ENCODE data around the gene CST3. TPM values are rescaled to one million over a fixed set of nuclear protein-coding genes. Genes with fewer than 3 reads are reported as not detected.

CST3 gene
- total RNA-seq, 1 donor from 2014 or later, result 284 TPM

DNA sequence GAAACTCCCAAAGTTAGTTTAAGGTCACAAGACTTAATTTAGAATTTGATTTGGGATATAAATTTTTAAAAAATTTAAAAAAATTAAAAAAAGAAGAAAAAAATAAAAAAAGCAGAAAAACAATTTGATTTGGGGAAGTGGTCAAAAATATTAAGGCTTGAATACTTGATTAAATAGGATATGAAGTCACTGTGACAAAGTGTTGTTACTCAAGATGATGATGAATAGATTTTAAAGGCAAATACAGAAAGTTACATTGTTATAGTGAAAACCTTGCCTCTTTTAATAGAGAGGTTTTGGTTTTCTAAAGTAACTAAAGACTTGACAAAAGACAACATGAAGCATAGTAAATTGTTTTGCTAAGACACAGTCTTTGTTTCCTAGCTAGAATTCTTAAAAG lies 39.3 kb downstream of the CST3 start:
- DNase-seq, result no peak

DNA sequence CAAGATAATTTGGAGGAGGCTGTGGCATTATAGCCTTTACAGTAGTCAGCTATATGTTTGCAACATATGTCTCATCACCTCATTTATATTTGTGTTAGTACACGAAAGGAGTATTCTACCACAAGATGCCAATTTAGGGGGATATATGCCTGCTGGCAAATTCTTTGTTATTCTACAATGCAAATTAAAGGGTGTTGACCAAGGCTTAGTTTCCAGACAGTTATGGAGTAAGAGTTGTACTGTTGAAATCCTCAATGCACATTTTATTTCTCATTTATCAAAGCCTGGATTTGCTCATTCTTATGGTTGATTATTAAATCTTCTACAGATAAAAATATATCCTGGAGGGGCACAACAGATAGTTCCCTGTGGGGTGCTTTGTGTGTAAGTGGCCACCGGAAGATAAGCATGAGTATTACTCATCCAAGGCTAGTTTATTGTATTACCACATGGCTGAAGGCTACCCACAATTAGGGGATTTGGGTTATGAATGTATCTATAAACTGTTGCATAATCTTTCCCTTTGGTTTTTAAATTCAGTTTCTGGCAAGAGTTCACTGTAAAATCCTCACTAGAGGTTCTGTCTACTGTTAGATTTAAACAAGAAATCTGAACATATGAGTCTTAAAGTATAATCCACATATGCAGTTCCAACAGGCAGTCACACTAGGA lies 41.0 kb downstream of the CST3 start:
- DNase-seq, result no peak

DNA sequence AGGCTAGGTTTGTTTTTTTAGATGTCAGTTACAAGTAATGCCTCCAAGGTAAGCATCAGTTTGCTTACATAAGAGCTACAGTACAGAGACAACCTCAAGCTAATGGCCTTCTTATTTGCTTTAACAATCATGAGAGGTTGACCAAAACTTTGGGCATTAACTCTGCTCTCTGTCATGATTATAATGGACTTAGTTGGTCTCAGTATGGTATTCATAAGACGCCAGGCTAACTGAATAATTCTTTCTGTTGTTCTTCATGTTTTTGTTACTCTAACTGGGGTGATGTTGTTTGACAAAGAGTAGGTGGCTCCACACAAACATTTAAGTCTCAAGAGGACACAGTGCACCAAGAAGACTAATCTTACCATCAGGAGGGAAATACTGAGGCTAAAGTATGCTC lies 41.8 kb downstream of the CST3 start:
- no peak for DNase-seq

DNA sequence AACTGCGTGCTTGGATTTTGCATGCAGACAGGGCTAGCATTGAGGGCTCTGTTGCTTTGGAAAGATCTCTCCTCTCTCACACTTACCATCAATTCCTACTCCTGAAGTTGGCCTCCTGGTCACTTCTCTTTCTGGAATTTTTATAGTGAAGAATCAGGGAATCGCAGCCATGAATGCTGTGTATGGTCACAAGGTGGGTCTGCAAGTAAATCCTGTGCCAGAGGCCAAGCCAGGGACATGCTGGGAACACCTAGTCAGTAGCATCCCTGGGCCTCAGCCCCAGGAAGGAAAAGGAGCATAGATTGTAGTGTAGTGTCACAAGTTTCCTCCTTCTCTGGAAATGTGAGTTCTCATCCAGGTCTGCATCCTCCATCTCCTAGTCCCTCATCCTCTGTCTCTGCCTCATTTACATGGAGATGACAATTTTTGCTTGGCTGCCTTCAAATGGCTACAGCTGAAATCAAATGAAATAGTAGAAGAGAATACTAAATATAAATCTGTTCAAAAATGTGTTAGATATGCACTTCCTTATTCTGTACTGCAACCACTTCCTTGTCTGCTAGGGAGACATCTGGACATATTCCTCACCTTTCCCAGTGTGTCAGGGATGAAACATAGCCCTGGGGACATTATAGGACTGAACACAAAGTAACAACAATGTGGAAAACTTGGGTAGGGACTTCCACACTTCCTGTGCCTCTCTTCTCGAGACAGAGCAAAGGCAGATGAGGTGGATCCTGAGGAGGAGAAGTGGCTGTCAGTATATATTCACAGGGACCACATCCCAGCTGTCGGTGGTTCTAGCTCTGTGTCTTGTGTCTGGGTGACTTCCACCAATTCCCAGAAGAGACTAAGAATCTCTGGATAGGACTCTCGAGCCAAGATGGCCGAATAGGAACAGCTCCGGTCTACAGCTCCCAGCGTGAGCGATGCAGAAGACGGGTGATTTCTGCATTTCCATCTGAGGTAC lies 49.0 kb downstream of the CST3 start:
- no peak for DNase-seq

DNA sequence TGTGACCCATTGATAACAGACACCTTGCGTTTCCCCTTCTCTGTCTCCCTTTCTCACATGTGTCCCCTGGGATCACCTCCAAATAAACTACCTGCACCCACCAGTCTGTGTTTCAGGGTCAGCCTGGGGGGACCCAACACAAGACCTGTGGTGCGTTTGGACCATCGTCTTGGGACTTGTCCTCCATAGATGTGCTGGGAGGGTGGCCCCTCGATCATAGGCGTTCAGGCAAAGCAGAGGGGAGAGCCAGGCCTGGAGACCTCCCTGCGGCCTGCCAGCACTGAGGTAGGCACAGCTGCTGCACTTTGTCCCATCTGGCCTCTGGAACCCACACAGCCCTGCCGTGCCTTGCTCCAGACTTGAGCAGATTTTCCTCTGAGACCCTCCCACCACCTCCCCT lies 50.1 kb downstream of the CST3 start:
- DNase-seq, result no peak

DNA sequence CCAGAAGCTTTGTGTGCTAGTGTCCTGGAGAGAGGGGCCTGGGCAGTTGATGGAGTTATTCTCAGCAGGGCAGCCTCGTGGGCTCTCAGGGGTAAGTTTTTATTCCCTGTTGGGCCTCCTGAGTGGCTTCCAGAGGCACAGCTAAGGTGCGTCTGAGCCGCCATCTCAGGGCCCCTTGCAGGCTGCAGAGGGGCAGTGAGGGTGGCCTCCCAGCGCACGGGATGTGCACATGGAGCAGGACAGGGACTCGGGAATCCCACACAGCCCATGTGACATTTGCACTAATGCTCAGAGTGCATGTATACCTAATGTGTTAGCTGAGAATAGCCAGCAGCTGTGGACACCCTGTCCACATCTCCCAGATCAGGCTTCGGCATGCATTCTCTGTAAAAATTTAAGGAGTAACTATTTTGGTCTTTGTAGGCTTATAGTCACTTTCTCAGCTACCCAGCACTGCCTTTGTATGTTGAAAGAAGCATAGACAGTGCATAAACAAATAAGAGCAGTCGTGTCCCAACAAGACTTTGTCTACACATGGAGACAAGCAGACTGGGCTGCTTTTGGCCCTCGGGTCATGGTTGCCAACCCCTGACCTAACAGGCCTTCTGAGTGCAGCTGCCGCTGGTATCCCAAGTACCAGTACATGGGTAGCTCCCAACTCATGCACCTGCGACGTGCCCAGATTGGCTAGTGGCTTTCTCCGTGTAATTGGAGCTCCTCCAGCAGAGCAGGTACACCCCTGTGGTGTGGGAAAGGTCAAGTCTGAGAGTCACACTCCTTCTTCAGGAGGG lies 50.8 kb downstream of the CST3 start:
- no peak for DNase-seq

DNA sequence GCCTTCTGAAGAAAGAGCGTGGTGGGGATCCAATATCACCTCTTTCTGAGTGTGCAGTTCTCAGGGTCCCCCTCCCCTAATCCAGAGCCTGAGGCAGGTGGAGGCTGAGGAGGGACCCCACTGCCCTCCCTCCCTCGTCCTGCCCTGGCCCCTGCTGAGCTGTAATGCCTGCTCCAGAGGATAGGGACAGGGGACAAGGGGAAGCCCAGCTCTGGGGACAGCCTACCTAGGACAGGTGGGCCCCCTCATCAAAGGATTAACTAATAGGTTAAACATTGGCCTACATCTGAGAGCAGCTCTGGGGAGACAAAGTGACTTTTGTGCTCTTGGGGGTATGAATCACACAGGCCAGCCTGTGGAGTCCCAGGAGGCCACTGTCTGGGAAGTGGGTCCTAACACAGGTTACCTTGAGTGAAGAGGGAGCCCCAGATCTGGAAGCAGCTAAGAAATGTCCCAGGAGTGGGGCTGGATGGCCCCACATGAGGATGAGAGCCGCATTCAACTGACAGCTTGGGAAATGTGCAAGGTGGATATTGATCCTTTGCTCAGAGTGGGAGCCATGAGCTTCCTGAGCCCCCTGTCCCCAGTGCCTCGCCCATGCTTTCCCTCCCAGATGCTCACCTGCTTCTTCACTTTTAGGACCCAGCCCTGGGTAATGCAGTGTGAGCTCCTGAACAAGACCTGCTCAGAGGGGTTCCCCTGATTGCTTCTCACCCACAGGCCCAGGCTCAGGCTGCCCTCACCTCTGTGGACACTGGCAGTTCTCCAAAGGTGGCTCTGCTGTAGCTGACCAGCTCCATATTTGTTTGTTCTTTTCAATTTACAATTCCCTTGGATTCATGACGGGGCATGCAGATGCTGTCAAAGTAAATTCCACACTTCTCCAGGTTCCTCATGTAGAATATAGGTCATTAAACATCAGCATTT lies 51.7 kb downstream of the CST3 start:
- no peak for DNase-seq

DNA sequence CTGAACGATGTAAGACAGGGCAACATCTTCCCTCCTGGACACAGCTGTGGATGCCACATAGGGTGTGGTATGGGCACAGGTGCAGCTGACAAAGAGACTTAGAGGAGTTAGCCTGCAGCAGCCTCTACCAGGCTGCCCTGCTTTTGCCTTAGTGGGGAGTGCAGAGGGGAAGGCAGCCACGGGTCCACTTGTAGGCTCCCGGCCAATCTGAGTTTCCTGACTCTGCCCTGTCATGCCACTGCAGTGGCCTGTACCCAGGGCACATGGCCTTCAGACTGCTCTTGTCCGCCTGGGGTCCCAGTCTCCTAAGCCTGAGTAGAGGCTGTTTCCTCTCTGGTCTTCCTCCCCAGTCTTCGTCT lies 52.3 kb downstream of the CST3 start:
- no peak for DNase-seq

GRCh38 chr20:23584434-23585199 lies 53.1 kb downstream of the CST3 start:
- no peak for DNase-seq

Other genes with a start within 250 kb of the CST3 start
- gene NAPB, start 216.5 kb downstream of the CST3 start, total RNA-seq, result 8.2 and 12.1 TPM in 2 replicates
- not detected in 2 replicates for gene CSTL1, start 198.3 kb downstream of the CST3 start, total RNA-seq
- gene CST11, start 185.1 kb downstream of the CST3 start, total RNA-seq, result not detected in 2 replicates
- gene CST8, start 146.8 kb downstream of the CST3 start, total RNA-seq, result not detected in 2 replicates
- gene CST9L, start 69.5 kb downstream of the CST3 start, total RNA-seq, result not detected in 2 replicates
- gene CST9, start 32.0 kb downstream of the CST3 start, total RNA-seq, result not detected in 2 replicates
- not detected in 2 replicates for gene CST4, start 51.1 kb upstream of the CST3 start, total RNA-seq
- gene CST1, start 113.0 kb upstream of the CST3 start, total RNA-seq, result 0.19 TPM in 1 of 2 replicates, not detected in the other
- not detected in 2 replicates for gene CST2, start 188.8 kb upstream of the CST3 start, total RNA-seq
- gene CST5, start 241.8 kb upstream of the CST3 start, total RNA-seq, result not detected in 2 replicates